ENCODE results near the gene CHRNG.

GRCh38 chr2:232578626-232579025, 39.1 kb downstream of the CHRNG start:
- TF ChIP-seq, protein P1, sequence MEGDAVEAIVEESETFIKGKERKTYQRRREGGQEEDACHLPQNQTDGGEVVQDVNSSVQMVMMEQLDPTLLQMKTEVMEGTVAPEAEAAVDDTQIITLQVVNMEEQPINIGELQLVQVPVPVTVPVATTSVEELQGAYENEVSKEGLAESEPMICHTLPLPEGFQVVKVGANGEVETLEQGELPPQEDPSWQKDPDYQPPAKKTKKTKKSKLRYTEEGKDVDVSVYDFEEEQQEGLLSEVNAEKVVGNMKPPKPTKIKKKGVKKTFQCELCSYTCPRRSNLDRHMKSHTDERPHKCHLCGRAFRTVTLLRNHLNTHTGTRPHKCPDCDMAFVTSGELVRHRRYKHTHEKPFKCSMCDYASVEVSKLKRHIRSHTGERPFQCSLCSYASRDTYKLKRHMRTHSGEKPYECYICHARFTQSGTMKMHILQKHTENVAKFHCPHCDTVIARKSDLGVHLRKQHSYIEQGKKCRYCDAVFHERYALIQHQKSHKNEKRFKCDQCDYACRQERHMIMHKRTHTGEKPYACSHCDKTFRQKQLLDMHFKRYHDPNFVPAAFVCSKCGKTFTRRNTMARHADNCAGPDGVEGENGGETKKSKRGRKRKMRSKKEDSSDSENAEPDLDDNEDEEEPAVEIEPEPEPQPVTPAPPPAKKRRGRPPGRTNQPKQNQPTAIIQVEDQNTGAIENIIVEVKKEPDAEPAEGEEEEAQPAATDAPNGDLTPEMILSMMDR (IDR thresholded peaks at IDR 0.05; ENCODE audit: low read depth, low read length) = no peak
- TF ChIP-seq EZH2phosphoT487 (IDR thresholded peaks at IDR 0.05; ENCODE audit: low read depth) = no peak

Data from OCI-LY3 (cell line).